HG03097 (cell line): ENCODE data around the gene EXOC8.

Experiments
- ATAC-seq: cut with Tn5 transposase; IDR thresholded peaks from one replicate; pipeline ENCODE4 v1.9.1; 2021; ENCODE audit not compliant: unreplicated experiment, low FRiP score

Gene EXOC8

GRCh38 chr1:231317306-231318014 lies 20.2 kb downstream of the EXOC8 start:
- no peak for ATAC-seq

GRCh38 chr1:231315887-231316286 lies 21.8 kb downstream of the EXOC8 start:
- ATAC-seq, result no peak

DNA sequence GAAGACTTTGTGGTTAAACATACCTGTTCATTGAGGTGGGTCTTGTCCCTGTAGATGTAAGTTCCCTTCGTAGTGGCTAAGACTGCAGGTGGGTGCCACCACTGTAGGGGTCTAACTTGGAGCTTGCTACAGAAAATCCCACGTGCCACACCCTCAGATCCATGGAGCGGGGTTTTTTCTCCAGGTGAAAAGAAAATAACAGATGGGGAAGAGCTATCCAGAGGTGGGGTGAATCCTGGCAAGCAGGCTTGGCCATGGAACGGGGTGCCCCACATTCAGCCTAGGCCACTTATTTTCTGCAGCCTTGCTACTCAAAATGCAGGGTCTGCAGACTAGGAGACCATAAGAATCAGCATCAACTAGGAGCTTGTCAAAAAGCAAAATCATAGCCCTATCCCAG lies 24.0 kb downstream of the EXOC8 start:
- no peak for ATAC-seq

- no peak for ATAC-seq
Measured at GRCh38 chr1:231312432-231312788, 25.2 kb downstream of the EXOC8 start.

GRCh38 chr1:231311720-231312431 lies 25.8 kb downstream of the EXOC8 start:
- ATAC-seq, result no peak

- ATAC-seq, result no peak
Measured at GRCh38 chr1:231310391-231310934, 27.2 kb downstream of the EXOC8 start.

GRCh38 chr1:231301990-231302389 lies 35.7 kb downstream of the EXOC8 start:
- no peak for ATAC-seq

GRCh38 chr1:231295938-231296337 lies 41.7 kb downstream of the EXOC8 start:
- no peak for ATAC-seq

GRCh38 chr1:231286603-231287002 lies 51.0 kb downstream of the EXOC8 start:
- ATAC-seq, result no peak

DNA sequence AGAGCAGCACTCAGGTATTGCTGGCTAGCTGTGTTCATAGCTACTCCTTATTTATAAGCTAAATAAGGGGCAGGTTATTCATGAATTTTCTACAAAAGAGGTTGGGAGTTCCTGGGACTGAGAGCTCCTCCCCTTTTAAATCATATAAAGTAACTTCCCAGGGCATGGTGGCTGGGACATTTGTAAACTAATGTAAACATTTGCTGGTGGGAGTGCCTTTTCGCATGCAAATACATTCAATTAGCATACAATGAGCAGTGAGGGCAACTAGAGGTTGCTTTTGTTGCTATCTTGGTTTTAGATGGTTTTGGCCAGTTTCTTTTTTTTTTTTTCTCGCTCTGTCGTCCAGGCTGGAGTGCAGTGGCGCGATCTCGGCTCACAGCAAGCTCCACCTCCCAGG lies 53.2 kb downstream of the EXOC8 start:
- no peak for ATAC-seq
